ENCODE results near the gene EFCAB9.

DNA sequence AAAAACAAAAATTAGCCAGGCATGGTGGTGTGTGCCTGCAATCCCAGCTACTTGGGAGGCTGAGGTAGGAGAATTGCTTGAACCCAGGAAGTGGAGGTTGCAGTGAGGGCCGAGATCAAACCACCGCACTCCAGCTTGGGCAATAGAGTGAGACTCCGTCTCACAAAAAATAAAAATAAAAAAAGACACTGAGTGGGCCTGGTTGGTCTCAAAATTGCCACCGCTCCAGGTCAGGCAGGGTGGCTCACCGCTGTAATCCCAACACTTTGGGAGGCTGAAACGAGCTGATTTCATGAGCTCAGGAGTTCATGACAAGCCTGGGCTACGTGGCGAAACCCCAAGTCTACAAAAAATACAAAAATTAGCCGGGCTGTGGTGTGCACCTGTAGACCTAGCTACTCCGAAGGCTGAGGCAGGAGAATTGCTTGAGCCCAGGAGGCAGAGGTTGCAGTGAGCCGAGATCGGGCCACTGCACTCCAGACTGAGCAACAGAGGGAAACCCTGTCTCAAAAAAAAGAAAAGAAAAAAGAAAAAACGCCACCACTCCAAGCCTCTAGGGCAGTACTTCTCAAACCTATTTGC is 7.8 kb upstream of the EFCAB9 start:
- TF ChIP-seq EZH2phosphoT487 (IDR thresholded peaks at IDR 0.05; ENCODE audit: insufficient read depth, low read depth) (no peak), EZH2 (IDR thresholded peaks at IDR 0.05; ENCODE audit: insufficient read depth, poor library complexity, severe bottlenecking) (no peak)

Measured in GM23248 (cell line).